WTC11 (cell line): ENCODE data around the gene SBK3. TPM values are rescaled to one million over a fixed set of nuclear protein-coding genes. Genes with fewer than 3 reads are reported as not detected.

Experiments used
- ATAC-seq: fragments of 200-7000 bp; cut with Tn5 transposase; 2 replicates; pipeline ENCODE4 v1.10.0; 2021; ENCODE audit warnings: mild to moderate bottlenecking, moderate library complexity
- CTCF ChIA-PET: fragments of 300-600 bp; sonication (Branson Sonifier 250); formaldehyde crosslinking; loops from one replicate; lab custom pipeline; 2021; ENCODE audit warnings: antibody characterized with exemption; lab: Charles Lee
- POLR2A ChIA-PET: fragments of 350-600 bp; sonication (Branson Sonifier 250); formaldehyde crosslinking; loops from one replicate; lab custom pipeline; 2021; ENCODE audit warnings: antibody characterized with exemption; lab: Charles Lee
- DNase-seq: peaks from one replicate; pipeline ENCODE4 v3.0.0; 2021; ENCODE audit warnings: low spot score
- H3K27ac Mint-ChIP-seq: 2 replicates; pipeline ENCODE4 v1.8.0; 2021; ENCODE audit warnings: mixed read lengths
- H3K27me3 Mint-ChIP-seq: 2 replicates; pipeline ENCODE4 v1.8.0; 2021; ENCODE audit warnings: low read depth, mild to moderate bottlenecking, moderate library complexity, mixed read lengths
- H3K36me3 Mint-ChIP-seq: 2 replicates; pipeline ENCODE4 v1.8.0; 2021; ENCODE audit warnings: mixed read lengths
- H3K4me1 Mint-ChIP-seq: 2 replicates; pipeline ENCODE4 v1.8.0; 2022; ENCODE audit warnings: mixed read lengths
- H3K4me3 Mint-ChIP-seq: 2 replicates; pipeline ENCODE4 v1.8.0; 2021; ENCODE audit warnings: mild to moderate bottlenecking, moderate library complexity, mixed read lengths
- H3K9me3 Mint-ChIP-seq: 2 replicates; pipeline ENCODE4 v1.8.0; 2021; ENCODE audit warnings: mixed read lengths
- HMGA2 ChIP-seq: fragments of 250-450 bp; sonication (Bioruptor Pico); IDR thresholded peaks from 2 replicates; pipeline ENCODE4 v1.4.0; 2021; ENCODE audit warnings: mild to moderate bottlenecking, moderate library complexity
- IRF2 ChIP-seq: sonication (generic); formaldehyde crosslinking; IDR thresholded peaks from 2 replicates; pipeline ENCODE4 v1.8.0; 2022; ENCODE audit warnings: low read depth, missing genetic modification reagents, borderline replicate concordance
- JUN ChIP-seq: sonication (generic); formaldehyde crosslinking; IDR thresholded peaks from 2 replicates; pipeline ENCODE4 v1.8.0; 2023; ENCODE audit warnings: mild to moderate bottlenecking, missing genetic modification reagents
- TP53 ChIP-seq: sonication (generic); formaldehyde crosslinking; IDR thresholded peaks from 2 replicates; pipeline ENCODE4 v1.8.1; 2023; ENCODE audit warnings: mild to moderate bottlenecking, missing genetic modification reagents
- ZNF232 ChIP-seq: sonication (generic); formaldehyde crosslinking; IDR thresholded peaks from 2 replicates; pipeline ENCODE4 v1.8.0; 2022; ENCODE audit warnings: mild to moderate bottlenecking, missing genetic modification reagents
- ZNF671 ChIP-seq: fragments of 250-450 bp; sonication (Bioruptor Pico); IDR thresholded peaks from 2 replicates; pipeline ENCODE4 v1.8.0; 2021; ENCODE audit warnings: mild to moderate bottlenecking
- total RNA-seq: library from RNA; stranded (reverse); gene quantifications from 3 replicates; pipeline ENCODE4 v1.2.3, GENCODE V29; 2021
- TF ChIP-seq, protein P1 (sequence below): sonication (generic); formaldehyde crosslinking; IDR thresholded peaks from 2 replicates; pipeline ENCODE4 v1.8.1; 2023; ENCODE audit warnings: mild to moderate bottlenecking, missing genetic modification reagents
- TF ChIP-seq, protein P2 (sequence below): sonication (generic); formaldehyde crosslinking; IDR thresholded peaks from 2 replicates; pipeline ENCODE4 v1.8.1; 2022; ENCODE audit warnings: mild to moderate bottlenecking, moderate library complexity, missing genetic modification reagents
- TF ChIP-seq, protein P3 (sequence below): sonication (generic); formaldehyde crosslinking; IDR thresholded peaks from 2 replicates; pipeline ENCODE4 v1.8.0; 2023; ENCODE audit warnings: mild to moderate bottlenecking, missing genetic modification reagents
- TF ChIP-seq, protein P4 (sequence below): sonication (generic); formaldehyde crosslinking; IDR thresholded peaks from 2 replicates; pipeline ENCODE4 v1.8.0; 2023; ENCODE audit warnings: missing genetic modification reagents, mild to moderate bottlenecking, borderline replicate concordance
- TF ChIP-seq, protein P5 (sequence below): fragments of 250-450 bp; sonication (Bioruptor Pico); IDR thresholded peaks from 2 replicates; pipeline ENCODE4 v1.9.0; 2021; ENCODE audit warnings: mild to moderate bottlenecking, borderline replicate concordance
- TF ChIP-seq, protein P6 (sequence below): fragments of 250-450 bp; sonication (Bioruptor Pico); IDR thresholded peaks from 2 replicates; pipeline ENCODE4 v1.8.0; 2021; ENCODE audit warnings: mild to moderate bottlenecking

Gene SBK3
- total RNA-seq, 1 experiment from 2014 or later, result 0.90 TPM

DNA sequence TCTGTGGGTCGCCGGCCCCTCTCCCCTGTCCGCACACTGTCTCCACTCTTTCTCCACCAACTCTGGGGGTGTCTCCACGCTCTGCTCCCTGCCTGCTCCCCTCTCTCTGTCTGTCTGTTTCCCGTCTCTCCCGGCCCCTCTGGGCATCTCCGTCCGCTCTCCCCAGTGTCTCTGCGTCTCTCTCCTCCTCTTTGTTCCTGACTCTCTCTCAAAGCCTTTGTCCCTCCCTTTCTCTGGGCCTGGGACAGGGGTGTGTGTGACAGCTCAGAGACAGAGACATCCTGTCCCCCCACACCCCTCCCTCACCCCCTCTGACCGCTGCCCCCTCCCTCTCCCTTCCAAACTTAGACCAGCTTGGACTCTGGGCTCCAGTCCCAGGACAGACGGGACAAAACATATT lies 668 bp upstream of the SBK3 start (continued):
- TF ChIP-seq, protein P1, sequence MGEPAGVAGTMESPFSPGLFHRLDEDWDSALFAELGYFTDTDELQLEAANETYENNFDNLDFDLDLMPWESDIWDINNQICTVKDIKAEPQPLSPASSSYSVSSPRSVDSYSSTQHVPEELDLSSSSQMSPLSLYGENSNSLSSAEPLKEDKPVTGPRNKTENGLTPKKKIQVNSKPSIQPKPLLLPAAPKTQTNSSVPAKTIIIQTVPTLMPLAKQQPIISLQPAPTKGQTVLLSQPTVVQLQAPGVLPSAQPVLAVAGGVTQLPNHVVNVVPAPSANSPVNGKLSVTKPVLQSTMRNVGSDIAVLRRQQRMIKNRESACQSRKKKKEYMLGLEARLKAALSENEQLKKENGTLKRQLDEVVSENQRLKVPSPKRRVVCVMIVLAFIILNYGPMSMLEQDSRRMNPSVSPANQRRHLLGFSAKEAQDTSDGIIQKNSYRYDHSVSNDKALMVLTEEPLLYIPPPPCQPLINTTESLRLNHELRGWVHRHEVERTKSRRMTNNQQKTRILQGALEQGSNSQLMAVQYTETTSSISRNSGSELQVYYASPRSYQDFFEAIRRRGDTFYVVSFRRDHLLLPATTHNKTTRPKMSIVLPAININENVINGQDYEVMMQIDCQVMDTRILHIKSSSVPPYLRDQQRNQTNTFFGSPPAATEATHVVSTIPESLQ, result no peak
- TF ChIP-seq ZNF232 (CRISPR knock-in tag) (no peak), JUN (CRISPR knock-in tag) (no peak), IRF2 (CRISPR knock-in tag) (no peak), TP53 (CRISPR knock-in tag) (no peak)
- TF ChIP-seq, all 79 proteins: peak for 0

DNA sequence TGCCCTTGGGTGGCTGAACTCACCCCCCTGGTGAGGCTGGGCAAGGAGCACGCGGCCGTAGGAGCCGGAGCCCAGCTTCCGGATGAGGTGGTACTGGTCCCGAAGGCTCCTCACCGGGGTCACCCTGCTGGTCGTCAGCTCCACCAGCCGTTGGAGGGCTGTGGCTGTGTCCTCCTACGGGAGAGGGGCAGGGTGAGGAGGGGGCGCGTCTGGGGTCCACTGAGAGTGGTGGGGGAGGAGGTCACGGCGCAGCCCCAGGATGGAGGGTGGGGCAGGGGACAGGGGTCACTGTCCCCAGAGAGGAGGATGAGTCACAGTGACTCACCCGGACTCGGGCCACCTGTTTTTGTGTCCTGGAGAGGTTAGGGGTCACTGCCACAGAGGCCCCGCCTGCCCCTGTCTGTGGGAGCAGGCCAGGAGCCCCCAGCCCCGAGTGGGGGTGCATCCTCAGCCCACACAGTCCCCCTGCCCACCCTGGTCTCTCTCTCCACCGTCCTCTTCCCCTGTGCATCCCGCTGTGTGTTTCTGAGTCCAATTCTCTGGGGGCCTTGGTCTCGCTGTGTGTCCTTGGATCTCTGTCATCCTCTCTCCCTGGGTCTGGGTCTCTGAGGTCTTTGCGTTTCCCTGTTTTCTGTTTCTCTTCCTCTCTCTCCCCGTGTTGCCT lies 435 bp downstream of the SBK3 start:
- Mint-ChIP-seq H3K9me3 (peaks cover 14% of the 10 kb centered on the region), H3K27me3 (peaks cover 6% of the 10 kb centered on the region; the same call in 1 of the 2 replicates), H3K27ac (no peak overlapping the region), H3K4me1 (peaks cover 26% of the 10 kb centered on the region), H3K4me3 (no peak overlapping the region), H3K36me3 (no peaks in the 10 kb centered on the region)
- ChIA-PET POLR2A (interaction anchor here (0.6 kb wide), 1 partner anchor 87 kb away, joined by 3 read pairs; no protein-coding TSS in a partner anchor), CTCF (no interaction called here)
- TF ChIP-seq, protein P2, sequence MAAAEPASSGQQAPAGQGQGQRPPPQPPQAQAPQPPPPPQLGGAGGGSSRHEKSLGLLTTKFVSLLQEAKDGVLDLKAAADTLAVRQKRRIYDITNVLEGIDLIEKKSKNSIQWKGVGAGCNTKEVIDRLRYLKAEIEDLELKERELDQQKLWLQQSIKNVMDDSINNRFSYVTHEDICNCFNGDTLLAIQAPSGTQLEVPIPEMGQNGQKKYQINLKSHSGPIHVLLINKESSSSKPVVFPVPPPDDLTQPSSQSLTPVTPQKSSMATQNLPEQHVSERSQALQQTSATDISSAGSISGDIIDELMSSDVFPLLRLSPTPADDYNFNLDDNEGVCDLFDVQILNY (CRISPR knock-in tag), result no peak
- no peak for DNase-seq
- no peak for ATAC-seq

DNA sequence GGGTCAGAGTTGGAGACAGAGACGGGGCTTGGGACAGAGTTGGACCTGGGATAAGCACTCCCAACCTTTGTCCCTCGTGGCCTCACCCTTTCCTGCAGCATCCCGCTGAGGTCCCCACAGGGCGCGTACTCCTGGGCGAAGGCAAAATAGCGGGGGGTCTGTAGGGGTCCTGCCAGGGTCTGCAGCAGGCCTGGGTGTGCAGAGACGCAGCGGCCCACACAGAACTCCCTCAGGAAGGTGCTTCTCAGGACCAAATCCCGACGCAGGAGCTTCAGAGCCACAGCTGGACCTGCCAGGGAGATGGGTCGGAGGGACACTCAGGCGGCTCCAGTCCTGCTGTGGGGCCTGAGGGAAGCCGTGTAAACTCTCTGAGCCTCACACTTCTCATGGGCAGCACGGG lies 1.3 kb downstream of the SBK3 start:
- ChIA-PET CTCF (no interaction called here), POLR2A (interaction anchor here (0.6 kb wide), 1 partner anchor 88 kb away, joined by 3 read pairs; no protein-coding TSS in a partner anchor)
- no peak overlapping the region for H3K27ac Mint-ChIP-seq

More for the DNA sequence above, 1.3 kb downstream of the SBK3 start:
- no peak for TF ChIP-seq ZNF671 (CRISPR knock-in tag)
- TF ChIP-seq, protein P3, sequence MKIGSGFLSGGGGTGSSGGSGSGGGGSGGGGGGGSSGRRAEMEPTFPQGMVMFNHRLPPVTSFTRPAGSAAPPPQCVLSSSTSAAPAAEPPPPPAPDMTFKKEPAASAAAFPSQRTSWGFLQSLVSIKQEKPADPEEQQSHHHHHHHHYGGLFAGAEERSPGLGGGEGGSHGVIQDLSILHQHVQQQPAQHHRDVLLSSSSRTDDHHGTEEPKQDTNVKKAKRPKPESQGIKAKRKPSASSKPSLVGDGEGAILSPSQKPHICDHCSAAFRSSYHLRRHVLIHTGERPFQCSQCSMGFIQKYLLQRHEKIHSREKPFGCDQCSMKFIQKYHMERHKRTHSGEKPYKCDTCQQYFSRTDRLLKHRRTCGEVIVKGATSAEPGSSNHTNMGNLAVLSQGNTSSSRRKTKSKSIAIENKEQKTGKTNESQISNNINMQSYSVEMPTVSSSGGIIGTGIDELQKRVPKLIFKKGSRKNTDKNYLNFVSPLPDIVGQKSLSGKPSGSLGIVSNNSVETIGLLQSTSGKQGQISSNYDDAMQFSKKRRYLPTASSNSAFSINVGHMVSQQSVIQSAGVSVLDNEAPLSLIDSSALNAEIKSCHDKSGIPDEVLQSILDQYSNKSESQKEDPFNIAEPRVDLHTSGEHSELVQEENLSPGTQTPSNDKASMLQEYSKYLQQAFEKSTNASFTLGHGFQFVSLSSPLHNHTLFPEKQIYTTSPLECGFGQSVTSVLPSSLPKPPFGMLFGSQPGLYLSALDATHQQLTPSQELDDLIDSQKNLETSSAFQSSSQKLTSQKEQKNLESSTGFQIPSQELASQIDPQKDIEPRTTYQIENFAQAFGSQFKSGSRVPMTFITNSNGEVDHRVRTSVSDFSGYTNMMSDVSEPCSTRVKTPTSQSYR (CRISPR knock-in tag), result no peak
- TF ChIP-seq, protein P4, sequence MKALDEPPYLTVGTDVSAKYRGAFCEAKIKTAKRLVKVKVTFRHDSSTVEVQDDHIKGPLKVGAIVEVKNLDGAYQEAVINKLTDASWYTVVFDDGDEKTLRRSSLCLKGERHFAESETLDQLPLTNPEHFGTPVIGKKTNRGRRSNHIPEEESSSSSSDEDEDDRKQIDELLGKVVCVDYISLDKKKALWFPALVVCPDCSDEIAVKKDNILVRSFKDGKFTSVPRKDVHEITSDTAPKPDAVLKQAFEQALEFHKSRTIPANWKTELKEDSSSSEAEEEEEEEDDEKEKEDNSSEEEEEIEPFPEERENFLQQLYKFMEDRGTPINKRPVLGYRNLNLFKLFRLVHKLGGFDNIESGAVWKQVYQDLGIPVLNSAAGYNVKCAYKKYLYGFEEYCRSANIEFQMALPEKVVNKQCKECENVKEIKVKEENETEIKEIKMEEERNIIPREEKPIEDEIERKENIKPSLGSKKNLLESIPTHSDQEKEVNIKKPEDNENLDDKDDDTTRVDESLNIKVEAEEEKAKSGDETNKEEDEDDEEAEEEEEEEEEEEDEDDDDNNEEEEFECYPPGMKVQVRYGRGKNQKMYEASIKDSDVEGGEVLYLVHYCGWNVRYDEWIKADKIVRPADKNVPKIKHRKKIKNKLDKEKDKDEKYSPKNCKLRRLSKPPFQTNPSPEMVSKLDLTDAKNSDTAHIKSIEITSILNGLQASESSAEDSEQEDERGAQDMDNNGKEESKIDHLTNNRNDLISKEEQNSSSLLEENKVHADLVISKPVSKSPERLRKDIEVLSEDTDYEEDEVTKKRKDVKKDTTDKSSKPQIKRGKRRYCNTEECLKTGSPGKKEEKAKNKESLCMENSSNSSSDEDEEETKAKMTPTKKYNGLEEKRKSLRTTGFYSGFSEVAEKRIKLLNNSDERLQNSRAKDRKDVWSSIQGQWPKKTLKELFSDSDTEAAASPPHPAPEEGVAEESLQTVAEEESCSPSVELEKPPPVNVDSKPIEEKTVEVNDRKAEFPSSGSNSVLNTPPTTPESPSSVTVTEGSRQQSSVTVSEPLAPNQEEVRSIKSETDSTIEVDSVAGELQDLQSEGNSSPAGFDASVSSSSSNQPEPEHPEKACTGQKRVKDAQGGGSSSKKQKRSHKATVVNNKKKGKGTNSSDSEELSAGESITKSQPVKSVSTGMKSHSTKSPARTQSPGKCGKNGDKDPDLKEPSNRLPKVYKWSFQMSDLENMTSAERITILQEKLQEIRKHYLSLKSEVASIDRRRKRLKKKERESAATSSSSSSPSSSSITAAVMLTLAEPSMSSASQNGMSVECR (CRISPR knock-in tag), result no peak
- TF ChIP-seq, protein P5, sequence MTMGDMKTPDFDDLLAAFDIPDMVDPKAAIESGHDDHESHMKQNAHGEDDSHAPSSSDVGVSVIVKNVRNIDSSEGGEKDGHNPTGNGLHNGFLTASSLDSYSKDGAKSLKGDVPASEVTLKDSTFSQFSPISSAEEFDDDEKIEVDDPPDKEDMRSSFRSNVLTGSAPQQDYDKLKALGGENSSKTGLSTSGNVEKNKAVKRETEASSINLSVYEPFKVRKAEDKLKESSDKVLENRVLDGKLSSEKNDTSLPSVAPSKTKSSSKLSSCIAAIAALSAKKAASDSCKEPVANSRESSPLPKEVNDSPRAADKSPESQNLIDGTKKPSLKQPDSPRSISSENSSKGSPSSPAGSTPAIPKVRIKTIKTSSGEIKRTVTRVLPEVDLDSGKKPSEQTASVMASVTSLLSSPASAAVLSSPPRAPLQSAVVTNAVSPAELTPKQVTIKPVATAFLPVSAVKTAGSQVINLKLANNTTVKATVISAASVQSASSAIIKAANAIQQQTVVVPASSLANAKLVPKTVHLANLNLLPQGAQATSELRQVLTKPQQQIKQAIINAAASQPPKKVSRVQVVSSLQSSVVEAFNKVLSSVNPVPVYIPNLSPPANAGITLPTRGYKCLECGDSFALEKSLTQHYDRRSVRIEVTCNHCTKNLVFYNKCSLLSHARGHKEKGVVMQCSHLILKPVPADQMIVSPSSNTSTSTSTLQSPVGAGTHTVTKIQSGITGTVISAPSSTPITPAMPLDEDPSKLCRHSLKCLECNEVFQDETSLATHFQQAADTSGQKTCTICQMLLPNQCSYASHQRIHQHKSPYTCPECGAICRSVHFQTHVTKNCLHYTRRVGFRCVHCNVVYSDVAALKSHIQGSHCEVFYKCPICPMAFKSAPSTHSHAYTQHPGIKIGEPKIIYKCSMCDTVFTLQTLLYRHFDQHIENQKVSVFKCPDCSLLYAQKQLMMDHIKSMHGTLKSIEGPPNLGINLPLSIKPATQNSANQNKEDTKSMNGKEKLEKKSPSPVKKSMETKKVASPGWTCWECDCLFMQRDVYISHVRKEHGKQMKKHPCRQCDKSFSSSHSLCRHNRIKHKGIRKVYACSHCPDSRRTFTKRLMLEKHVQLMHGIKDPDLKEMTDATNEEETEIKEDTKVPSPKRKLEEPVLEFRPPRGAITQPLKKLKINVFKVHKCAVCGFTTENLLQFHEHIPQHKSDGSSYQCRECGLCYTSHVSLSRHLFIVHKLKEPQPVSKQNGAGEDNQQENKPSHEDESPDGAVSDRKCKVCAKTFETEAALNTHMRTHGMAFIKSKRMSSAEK (CRISPR knock-in tag), result no peak
- TF ChIP-seq HMGA2 (CRISPR knock-in tag), result no peak
- TF ChIP-seq, protein P6, sequence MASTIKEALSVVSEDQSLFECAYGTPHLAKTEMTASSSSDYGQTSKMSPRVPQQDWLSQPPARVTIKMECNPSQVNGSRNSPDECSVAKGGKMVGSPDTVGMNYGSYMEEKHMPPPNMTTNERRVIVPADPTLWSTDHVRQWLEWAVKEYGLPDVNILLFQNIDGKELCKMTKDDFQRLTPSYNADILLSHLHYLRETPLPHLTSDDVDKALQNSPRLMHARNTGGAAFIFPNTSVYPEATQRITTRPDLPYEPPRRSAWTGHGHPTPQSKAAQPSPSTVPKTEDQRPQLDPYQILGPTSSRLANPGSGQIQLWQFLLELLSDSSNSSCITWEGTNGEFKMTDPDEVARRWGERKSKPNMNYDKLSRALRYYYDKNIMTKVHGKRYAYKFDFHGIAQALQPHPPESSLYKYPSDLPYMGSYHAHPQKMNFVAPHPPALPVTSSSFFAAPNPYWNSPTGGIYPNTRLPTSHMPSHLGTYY (CRISPR knock-in tag), result no peak
- no peak for ATAC-seq
- no peak for DNase-seq
- Mint-ChIP-seq H3K4me3 (no peak overlapping the region), H3K9me3 (peaks cover 14% of the 10 kb centered on the region), H3K36me3 (no peaks in the 10 kb centered on the region), H3K4me1 (peaks cover 27% of the 10 kb centered on the region), H3K27me3 (peaks cover 7% of the 10 kb centered on the region)
